H1 (cell line): Measurements from ENCODE around the gene PRIMA1.

Experiments
- ASH2L ChIP-seq: fragments of 200-600, 300-600 bp; sonication (generic); IDR thresholded peaks from one replicate; pipeline ENCODE4 v1.7.1; 2017; ENCODE audit warnings: low read length
- BCL11A ChIP-seq, 2 experiments: IDR thresholded peaks; one replicate each; pipeline ENCODE4 v1.6.1; 2011; ENCODE audit warnings: low read depth in 2 of 2, low read length in 2 of 2, mild to moderate bottlenecking in 2 of 2
- CEBPB ChIP-seq: IDR thresholded peaks from 2 replicates; pipeline ENCODE4 v1.6.1; 2012; ENCODE audit warnings: low read depth, low read length
- CTCF ChIP-seq, 3 experiments: IDR thresholded peaks; 1 replicate in 2 of 3; 2 replicates in 1 of 3; pipeline versions ENCODE4 v1.5.1 to v1.6.1; 2011; ENCODE audit warnings: low read length in 3 of 3, mild to moderate bottlenecking in 3 of 3, inconsistent platforms in 2 of 3, low read depth in 1 of 3, moderate library complexity in 1 of 3; ENCODE audit not compliant: insufficient read depth in 1 of 3; ENCODE audit errors: control extremely low read depth in 1 of 3
- EZH2 ChIP-seq: fragments of 200-600 bp; sonication (generic); IDR thresholded peaks from 2 replicates; pipeline ENCODE4 v1.7.1; 2012; ENCODE audit warnings: low read depth, mild to moderate bottlenecking, moderate library complexity, low read length, inconsistent platforms; ENCODE audit not compliant: severe bottlenecking
- JUND ChIP-seq: IDR thresholded peaks from 2 replicates; pipeline ENCODE4 v1.6.1; 2011; ENCODE audit warnings: mild to moderate bottlenecking, improper control_type of control experiment, low read length
- KDM1A ChIP-seq: fragments of 200-600, 300-600 bp; sonication (generic); IDR thresholded peaks from 2 replicates; pipeline ENCODE4 v1.7.1; 2016; ENCODE audit warnings: mild to moderate bottlenecking, low read length, borderline replicate concordance
- POLR2A ChIP-seq, 2 experiments: IDR thresholded peaks; 1 replicate in 1 of 2; 2 replicates in 1 of 2; pipeline ENCODE4 v1.6.1; 2011; ENCODE audit warnings: low read depth in 2 of 2, low read length in 2 of 2, mild to moderate bottlenecking in 2 of 2; ENCODE audit errors: control extremely low read depth in 1 of 2
- RXRA ChIP-seq: IDR thresholded peaks from 2 replicates; pipeline ENCODE4 v1.6.1; 2011; ENCODE audit warnings: low read depth, mild to moderate bottlenecking, low read length, moderate library complexity; ENCODE audit not compliant: insufficient read depth
- SIN3A ChIP-seq, 2 experiments: IDR thresholded peaks in 1 of 2; conservative IDR thresholded peaks in 1 of 2; 2 replicates each; pipeline ENCODE4 v1.6.1; 2011 to 2012; ENCODE audit warnings: low read length in 2 of 2, improper control_type of control experiment in 1 of 2, low read depth in 1 of 2, mild to moderate bottlenecking in 1 of 2
- SUZ12 ChIP-seq: fragments of 200-600 bp; sonication (generic); IDR thresholded peaks from 2 replicates; pipeline ENCODE4 v1.6.1; 2012; ENCODE audit warnings: mild to moderate bottlenecking, inconsistent platforms, low read length, moderate library complexity, mixed read lengths
- TAF1 ChIP-seq: IDR thresholded peaks from 2 replicates; pipeline ENCODE4 v1.6.1; 2011; ENCODE audit warnings: mild to moderate bottlenecking, low read depth, low read length
- TBP ChIP-seq: IDR thresholded peaks from 2 replicates; pipeline ENCODE4 v1.6.1; 2011; ENCODE audit warnings: low read depth, low read length, improper control_type of control experiment

DNA sequence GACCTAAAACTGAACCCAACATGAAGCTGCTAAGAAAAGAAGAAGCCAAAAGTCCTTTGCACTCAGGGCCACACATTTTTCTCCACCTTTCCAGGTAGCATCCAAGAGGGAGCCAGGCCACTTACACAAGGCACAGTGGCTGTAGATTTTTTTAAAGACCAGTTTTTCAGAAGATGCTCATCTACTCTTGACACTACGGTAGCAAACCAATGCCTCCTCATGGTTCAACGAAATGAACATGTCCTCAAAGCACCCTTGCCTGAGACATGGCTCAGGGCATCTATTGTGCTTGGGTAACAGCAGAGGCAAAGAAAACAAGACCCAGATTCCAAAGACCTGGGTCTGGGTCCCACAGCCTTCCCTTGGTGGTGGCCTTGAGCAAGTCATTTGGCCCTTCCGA is 22.3 kb downstream of the PRIMA1 start:
- TF ChIP-seq TAF1 = no peak
- TF ChIP-seq ASH2L = no peak
- no peak for TF ChIP-seq KDM1A
- no peak for TF ChIP-seq SIN3A (conservative IDR thresholded peaks at IDR 0.05 in 1 of 2, IDR thresholded peaks at IDR 0.05 in 1 of 2; ENCODE audit: low read depth in 1 of 2, low read length in 2 of 2)
- no peak for TF ChIP-seq CTCF (IDR thresholded peaks at IDR 0.05; ENCODE audit: control extremely low read depth in 1 of 3, insufficient read depth in 1 of 3, low read depth in 1 of 3, low read length in 3 of 3)
- TF ChIP-seq TBP = no peak
- TF ChIP-seq POLR2A (IDR thresholded peaks at IDR 0.05; ENCODE audit: control extremely low read depth in 1 of 2, low read depth in 2 of 2, low read length in 2 of 2) = no peak
- no peak for TF ChIP-seq RXRA
- no peak for TF ChIP-seq JUND
- no peak for TF ChIP-seq EZH2
- TF ChIP-seq CEBPB = no peak
- no peak for TF ChIP-seq BCL11A (IDR thresholded peaks at IDR 0.05; ENCODE audit: low read depth in 2 of 2, low read length in 2 of 2)
- TF ChIP-seq SUZ12 = no peak
